D721Med (cell line): Measurements from ENCODE around the gene BRF1.

Source experiments
- DNase-seq: peaks from one replicate; pipeline ENCODE4 v3.0.0; 2011; ENCODE audit warnings: low spot score; ENCODE audit not compliant: insufficient read length
- FAIRE-seq: peaks from 2 replicates; lab custom pipeline; 2011; peaks lifted over from hg19 to GRCh38; lab: Jason Lieb, UNC
- CTCF ChIP-seq: IDR thresholded peaks from 2 replicates; pipeline ENCODE4 v1.5.1; 2012; ENCODE audit warnings: mild to moderate bottlenecking, control low read depth; ENCODE audit not compliant: insufficient read depth; ENCODE audit errors: missing control alignments

Gene BRF1

GRCh38 chr14:105218611-105219010 is 82.2 kb downstream of the BRF1 start:
- no peak for TF ChIP-seq CTCF
- no peak for FAIRE-seq

GRCh38 chr14:105217774-105218173 is 83.0 kb downstream of the BRF1 start:
- DNase-seq (no peak), FAIRE-seq (no peak)
- TF ChIP-seq CTCF = no peak

More at GRCh38 chr14:105218611-105219010, 82.2 kb downstream of the BRF1 start:
- no peak for DNase-seq

DNA sequence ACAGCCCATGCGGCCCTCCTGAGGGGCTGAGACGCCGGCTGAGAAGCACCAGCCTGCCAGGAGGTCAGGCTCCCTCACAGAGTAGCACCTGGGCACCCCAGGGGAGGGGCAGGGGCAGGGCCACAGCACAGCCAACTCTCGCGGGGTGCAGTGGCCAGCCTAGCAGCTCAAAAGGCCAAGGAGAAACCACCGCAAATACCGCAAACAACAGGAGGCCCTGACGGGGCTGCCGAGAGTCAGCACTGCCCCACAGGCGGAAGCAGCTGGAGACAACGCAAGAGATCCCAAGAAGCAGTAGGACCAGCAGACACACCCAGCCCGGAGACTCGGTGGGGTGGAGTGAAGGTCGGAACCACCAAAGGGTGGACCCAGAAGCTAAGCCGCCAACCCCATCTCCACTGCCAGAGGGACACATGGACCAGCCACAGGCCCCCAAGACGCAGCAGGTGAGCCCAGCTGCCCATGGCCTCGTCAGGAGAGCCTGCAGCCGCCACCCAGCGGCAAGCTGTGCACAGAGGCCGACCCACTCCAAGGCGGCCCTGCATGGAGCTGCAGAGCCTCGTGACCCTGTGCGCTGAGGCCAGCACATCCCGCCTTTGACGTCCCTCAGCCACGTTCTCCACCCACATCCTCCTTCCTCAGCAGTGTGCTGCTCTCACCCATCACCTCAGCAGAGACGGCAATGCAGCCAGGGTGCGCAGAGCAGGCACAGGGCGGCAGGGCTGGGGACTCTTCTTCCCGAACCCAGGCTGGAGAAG is 84.1 kb downstream of the BRF1 start:
- no peak for TF ChIP-seq CTCF
- no peak for DNase-seq
- FAIRE-seq = no peak

GRCh38 chr14:105215602-105216001 is 85.2 kb downstream of the BRF1 start:
- no peak for TF ChIP-seq CTCF
- FAIRE-seq (no peak), DNase-seq (no peak)

DNA sequence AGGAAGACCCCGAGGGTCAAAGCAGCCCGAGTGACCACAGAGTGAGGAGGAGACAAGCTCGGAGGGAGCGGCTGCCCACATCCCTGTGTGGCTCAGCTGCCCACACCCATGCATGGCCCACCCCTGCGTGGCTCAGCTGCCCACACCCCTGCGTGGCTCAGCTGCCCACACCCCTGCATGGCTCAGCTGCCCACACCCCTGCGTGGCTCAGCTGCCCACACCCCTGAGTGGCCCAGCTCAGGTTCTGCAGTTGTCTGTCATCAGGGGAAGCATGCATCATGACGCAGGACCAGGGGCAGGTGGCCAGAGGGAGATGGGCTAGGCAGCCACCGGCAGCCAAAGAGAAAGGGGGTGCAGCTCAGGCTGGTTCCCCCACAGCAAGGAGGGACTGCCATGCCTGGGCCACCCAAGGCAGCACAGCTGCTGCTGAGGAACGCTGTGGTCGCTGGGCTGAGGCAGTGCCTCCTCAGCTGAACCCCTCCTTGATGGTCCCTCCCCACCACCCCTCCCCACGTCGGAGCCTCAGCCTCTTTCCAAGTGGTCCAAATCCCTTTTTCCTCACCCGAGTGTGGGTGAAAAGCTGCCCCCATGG is 86.4 kb downstream of the BRF1 start:
- DNase-seq (no peak), FAIRE-seq (no peak)
- no peak for TF ChIP-seq CTCF

DNA sequence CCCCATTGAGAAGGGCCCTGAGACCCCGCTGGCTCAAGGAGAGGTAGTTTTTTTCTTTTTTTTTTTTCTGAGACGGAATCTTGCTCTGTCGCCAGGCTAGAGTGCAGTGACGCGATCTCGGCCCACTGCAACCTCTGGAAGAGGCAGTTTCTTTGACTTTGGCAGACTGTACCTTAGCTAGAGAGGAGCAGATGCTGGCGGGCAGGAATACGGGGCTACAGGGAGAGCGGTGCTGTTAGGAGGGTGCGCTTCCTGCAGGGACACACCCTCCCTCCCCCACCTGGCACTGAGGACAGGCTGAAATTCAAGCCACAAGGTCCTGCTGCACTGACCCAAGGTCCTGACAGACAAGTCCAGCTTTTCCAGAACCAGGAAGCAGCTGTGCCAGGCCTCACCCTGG is 87.4 kb downstream of the BRF1 start:
- DNase-seq (no peak), FAIRE-seq (no peak)

More for the DNA sequence above, 87.4 kb downstream of the BRF1 start:
- no peak for TF ChIP-seq CTCF
